Measurements from ENCODE around the gene ZSWIM1. TPM values are rescaled to one million over a fixed set of nuclear protein-coding genes. Genes with fewer than 3 reads are reported as not detected.

The ZSWIM1 gene
- total and polyA plus RNA-seq, 2 of the 13 experiments (the other 11 are each of a cell fraction or from before 2014, with no cell fraction given): 9.5 to 11.7 TPM

GRCh38 chr20:45863543-45864470 is 17.2 kb upstream of the ZSWIM1 start (continued):
- TF ChIP-seq ZNF407 (CRISPR knock-in tag; IDR thresholded peaks at IDR 0.05; ENCODE audit: not compliant biosample characterization): no peak
- TF ChIP-seq IKZF4 (CRISPR knock-in tag; IDR thresholded peaks at IDR 0.05; ENCODE audit: borderline replicate concordance, low read depth, not compliant biosample characterization): no peak
- TF ChIP-seq ZNF792 (CRISPR knock-in tag; IDR thresholded peaks at IDR 0.05): peak; percentile 47; the same call in 1 of the 2 replicates
- peak; percentile 73 for TF ChIP-seq MED1 (CRISPR knock-in tag; IDR thresholded peaks at IDR 0.05)
- TF ChIP-seq THAP7 (CRISPR knock-in tag; IDR thresholded peaks at IDR 0.05): peak; percentile 77; the same call in 1 of the 2 replicates
- peak; percentile 82; the same call in 1 of the 2 replicates for TF ChIP-seq ZNF879 (CRISPR knock-in tag; IDR thresholded peaks at IDR 0.05)
- peak; percentile 89 for TF ChIP-seq HDAC1 (CRISPR knock-in tag; IDR thresholded peaks at IDR 0.05)
- TF ChIP-seq ZNF30 (CRISPR knock-in tag; IDR thresholded peaks at IDR 0.05): no peak
- TF ChIP-seq ZBTB33 (CRISPR knock-in tag; IDR thresholded peaks at IDR 0.05): no peak
- TF ChIP-seq AHR (CRISPR knock-in tag; IDR thresholded peaks at IDR 0.05): no peak
- no peak for TF ChIP-seq ZNF546 (CRISPR knock-in tag; conservative IDR thresholded peaks at IDR 0.05)
- no peak for TF ChIP-seq DNMT3B (CRISPR knock-in tag; conservative IDR thresholded peaks at IDR 0.05)
- peak; percentile 58 for TF ChIP-seq XRCC5 (optimal IDR thresholded peaks at IDR 0.05; ENCODE audit: low read length)
- peak; percentile 63; the same call in 1 of the 2 replicates for TF ChIP-seq HNF1B (CRISPR knock-in tag; IDR thresholded peaks at IDR 0.05)
